ENCODE results near the gene PPP4R2.
"Not testable (repeated sequence)": the region's sequence is repeated elsewhere in the genome, so short reads cannot be mapped to it uniquely, and the experiment has no call there.

Gene PPP4R2

GRCh38 chr3:72982609-72983366 lies 13.8 kb upstream of the PPP4R2 start:
- no peak for DNase-seq

DNA sequence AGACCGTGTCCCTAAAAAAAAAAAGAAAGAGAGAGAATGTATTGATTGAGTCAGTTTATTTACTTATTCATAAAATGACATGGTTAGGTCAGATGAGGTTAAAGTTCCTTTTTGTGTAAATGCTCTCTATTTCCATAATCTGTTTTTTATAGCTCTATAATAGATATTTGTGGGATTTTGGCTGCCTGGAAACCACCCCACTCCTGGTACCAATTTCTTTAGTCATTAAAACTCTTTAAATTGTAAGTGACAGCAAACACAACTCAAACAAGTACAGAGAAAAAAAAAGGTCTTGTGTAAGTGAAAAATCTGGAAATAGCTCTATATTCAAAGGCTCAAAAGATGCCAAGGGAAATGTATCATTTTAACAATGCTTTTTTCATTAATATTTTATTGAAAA lies 11.0 kb upstream of the PPP4R2 start:
- no peak for DNase-seq

DNA sequence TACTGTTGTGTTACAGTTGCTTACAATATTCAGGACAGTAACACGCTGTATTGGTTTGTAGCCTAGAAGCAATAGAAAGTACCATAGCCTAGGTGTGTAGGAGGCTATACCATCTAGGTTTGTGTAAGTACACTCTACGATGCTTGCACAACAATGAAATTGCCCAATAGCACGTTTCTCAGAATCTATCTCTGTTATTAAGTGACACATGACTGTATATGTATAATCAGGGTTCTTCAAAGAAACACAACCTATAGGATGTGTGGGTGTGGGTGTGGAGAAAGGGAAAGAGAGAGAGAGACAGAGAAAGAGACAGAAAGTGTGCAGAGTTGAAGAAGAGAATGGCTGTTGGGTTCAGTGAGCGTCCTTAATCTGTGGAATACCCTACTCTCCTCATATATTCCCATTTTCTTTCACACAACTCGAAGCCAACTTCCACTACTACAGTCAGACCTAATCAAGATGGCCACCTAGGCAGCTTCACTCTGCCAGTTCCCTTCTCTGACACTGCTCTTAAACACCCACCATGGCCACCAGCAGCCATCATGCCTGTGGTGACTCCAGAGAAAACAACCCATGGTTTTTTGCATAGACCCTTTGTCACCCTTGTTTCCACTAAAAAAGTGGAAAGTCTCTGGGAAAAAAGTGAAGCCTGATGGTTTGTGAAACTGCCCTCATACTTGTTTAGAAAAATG lies 5.8 kb upstream of the PPP4R2 start:
- DNase-seq: no peak

DNA sequence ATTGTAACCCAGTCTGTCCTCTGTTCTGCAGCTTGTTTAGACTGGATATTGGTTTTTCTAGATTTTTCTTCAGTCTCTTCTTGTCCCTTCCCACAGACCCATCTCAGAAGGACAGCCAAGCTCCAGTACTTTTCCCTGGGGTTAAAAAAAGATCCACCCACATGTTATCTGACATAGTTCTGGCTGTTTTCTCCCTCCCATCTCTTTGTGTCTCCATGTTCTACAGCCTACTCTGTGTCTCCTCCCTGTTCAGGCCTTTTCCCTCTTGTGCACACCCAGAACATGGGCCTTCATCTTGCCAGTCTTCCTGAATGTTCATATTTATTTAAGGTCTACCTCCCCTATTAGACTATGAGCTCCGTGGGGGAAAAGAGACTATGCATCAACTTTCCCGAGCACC lies 5.1 kb upstream of the PPP4R2 start:
- DNase-seq: no peak

GRCh38 chr3:72993391-72993790 lies 3.2 kb upstream of the PPP4R2 start:
- no peak for DNase-seq

DNA sequence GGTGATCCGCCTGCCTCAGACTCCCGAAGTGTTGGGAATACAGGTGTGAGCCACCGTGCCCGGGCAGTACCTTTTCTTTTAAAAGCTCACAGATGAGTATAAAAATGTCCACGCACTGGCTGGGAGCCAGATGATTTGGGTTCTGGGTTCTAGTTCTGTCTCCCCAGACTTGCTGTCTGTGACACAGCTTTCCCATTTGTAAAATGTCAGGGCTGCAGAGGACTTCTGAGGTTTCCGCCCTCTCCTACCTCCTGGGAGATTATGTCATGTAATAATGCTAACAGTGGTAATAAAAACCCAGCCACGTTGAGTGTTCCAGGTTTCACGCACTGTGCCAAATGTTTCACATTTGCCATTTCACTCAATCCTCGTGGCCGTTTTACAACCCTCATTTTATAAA lies 1.3 kb upstream of the PPP4R2 start:
- no peak for DNase-seq

- DNase-seq: no peak
These were observed 514 bp upstream of the PPP4R2 start for GRCh38 chr3:72996121-72996472.

DNA sequence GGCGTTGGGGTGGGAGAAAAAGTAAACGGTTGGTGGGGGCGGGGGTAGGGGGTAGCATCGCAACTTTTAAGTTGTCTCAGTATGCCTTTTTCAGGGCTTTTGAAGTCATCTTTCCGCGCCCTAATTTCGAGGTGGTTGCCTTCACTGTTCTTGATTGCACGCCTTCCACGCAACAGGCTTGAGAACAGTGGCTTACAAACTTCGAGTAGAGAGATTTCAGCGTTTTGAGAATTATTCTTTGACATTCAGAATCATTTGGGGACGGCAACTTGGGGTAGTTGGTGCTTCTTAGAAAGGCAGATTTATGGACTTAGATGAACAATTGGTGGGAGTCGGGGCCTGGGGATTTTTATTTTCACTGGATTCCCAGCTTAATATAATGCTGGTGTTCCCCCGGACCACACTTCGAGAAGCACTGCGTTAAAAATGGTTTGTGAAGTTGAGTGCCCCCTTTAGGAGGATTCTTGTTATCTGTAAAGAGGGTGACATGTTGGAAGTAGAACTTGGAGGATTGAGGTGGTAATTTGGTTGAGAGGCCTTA lies 880 bp downstream of the PPP4R2 start:
- no peak for DNase-seq

GRCh38 chr3:72998466-72998865 lies 1.9 kb downstream of the PPP4R2 start:
- DNase-seq: no peak

DNA sequence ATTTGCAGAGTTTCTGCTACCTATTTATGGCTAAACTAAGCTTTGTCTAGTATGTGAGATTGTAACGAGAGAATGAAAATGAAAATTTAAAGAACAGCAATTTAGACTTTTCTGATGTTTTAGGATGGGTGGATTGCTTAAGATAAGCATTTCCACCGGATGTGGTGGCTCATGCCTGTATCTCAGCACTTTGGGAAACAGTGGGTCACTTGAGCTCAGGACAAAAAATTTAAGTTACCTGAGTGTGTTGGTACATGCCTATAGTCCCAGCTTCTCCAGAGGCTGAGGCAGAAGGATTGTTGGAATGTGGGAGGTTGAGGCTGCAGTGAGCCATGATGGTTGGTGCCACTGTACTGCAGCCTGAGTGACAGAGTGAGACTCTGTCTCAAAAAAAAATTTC lies 3.3 kb downstream of the PPP4R2 start:
- DNase-seq: no peak

DNA sequence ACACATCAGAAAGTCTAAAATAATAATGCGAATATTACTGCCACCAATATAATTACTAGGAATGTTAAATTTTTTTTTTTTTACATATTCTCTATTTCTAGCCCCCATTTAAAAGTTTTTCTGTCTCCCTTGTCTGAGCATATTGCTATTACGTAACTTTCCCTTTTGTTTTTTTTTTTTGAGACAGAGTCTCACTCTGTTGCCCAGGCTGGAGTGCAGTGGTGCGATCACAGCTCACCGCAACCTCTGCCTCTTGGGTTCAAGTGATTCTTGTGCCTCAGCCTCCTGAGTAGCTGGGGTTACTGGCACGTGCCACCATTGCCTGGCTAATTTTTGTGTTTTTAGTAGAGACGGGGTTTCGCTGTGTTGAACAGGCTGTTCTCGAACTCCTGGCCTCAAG lies 6.4 kb downstream of the PPP4R2 start:
- not testable (repeated sequence) for DNase-seq

GRCh38 chr3:73004316-73004715 lies 7.7 kb downstream of the PPP4R2 start:
- no peak for DNase-seq

GRCh38 chr3:73007992-73008712 lies 11.5 kb downstream of the PPP4R2 start:
- no peak for DNase-seq

- DNase-seq: no peak
These were observed 12.4 kb downstream of the PPP4R2 start for GRCh38 chr3:73009008-73009407.

- no peak for DNase-seq
These were observed 13.1 kb downstream of the PPP4R2 start for GRCh38 chr3:73009750-73010149.

- DNase-seq: no peak
These were observed 13.5 kb downstream of the PPP4R2 start for GRCh38 chr3:73010158-73010557.

DNA sequence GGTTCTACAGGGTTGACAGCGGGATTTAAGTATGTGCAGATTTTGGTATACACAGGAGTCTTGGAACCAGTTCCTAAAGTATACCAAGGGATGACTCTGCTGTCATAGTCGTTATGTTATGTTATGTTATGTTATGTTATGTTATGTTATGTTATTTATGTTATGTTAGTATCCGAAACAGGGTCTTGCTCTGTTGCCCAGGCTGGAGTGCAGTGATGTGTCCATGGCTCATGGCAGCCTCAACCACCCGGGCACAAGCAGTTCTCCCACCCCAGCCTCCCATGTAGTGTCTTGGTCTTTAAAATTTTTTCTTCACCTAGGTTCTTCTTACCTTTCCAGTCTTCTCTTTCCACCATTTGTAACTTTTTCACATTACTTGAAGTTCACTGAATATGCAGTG lies 21.7 kb downstream of the PPP4R2 start:
- no peak for DNase-seq

DNA sequence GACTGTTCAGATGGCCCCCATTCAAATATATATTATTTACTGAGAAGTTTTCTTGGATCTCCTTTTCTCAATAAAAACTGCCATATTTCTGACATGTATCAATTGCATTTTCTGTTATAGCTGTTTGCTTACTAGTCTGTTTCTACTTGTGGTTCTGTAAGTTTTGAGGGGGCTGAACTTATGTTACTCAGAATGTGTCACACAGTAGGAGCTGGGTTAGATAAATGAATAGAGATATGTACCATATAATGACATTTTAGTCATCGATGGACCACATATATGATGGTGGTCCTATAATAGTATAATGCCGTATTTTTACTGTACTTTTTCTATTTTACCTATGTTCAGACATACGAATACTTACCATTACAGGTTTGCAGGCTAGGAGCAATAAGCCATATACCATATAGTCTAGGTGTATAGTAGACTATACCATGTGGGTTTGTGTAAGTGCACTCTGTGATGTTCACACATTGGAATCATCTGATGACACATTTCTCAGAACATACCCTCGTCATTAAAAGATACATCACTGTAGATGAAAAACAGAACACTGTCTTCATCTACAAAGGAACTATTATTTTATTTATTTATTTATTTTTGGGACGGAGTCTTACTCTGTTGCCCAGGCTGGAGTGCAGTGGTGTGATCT lies 22.3 kb downstream of the PPP4R2 start:
- DNase-seq: no peak

DNA sequence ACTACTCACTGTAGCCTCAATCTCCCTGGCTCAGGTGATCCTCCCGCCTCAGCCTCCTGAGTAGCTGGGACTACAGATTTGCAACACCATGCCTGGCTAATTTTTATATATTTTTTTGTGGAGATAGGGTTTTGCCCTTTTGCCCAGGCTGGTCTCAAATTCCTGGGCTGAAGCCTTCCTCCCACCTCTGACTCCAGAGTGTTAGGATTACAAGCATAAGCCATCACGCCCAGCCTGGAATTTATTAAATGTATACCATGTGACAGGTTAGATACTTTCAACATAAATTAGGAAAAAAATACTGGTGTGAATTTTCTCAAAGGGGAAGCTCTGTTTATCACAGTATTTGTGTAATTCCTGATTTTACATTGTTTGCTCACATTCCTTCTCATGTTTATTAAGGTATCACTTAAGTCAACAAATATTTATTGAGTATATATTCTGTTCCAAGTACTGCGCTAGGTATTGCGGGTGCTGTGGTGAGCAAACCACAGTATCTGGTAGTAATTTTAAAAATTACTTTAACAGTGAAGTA lies 24.8 kb downstream of the PPP4R2 start:
- DNase-seq: no peak

GRCh38 chr3:73024836-73025235 lies 28.2 kb downstream of the PPP4R2 start:
- DNase-seq: no peak

DNA sequence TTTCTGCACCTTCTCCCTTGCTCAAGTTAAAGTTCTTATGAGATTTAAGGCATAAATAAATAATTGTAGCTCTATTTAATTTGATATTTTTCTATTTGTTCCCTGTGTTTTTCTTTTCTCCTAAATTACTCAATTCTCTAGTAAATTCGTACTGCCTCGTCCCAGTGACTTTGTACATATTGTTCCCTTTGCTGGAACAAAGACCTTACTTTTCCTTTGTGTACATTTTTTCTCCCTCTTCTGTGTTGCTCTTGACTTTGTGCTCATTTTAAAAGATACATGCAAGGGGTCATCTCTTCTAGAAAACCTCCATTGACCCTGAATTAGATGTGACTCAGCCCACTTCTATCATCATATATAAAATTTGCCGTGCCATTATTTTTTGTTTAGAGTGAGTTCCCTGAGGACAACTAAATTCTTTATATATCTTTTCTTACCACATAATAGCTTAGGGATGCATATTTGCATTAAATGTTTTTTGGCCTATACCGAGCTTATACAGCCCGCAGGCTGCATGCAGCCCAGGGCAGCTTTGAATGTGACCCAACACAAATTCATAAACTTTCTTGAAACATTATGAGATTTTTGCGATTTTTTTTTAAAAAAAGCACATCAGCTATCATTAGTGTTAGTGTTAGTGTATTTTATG lies 29.6 kb downstream of the PPP4R2 start:
- DNase-seq: no peak

- DNase-seq: no peak
These were observed 30.1 kb downstream of the PPP4R2 start for GRCh38 chr3:73026760-73027113.

GRCh38 chr3:73028803-73029202 lies 32.2 kb downstream of the PPP4R2 start:
- no peak for DNase-seq
